Right cardiac atrium (tissue), 5 donors: ENCODE results near the gene RNF224. TPM values are rescaled to one million over a fixed set of nuclear protein-coding genes. Genes with fewer than 3 reads are reported as not detected.

Experiments
- ATAC-seq, 2 donors: fragments of 200-7000 bp; cut with Tn5 transposase; one replicate each; pipeline versions ENCODE4 v1.8.0 to v1.9.1; 2020; ENCODE audit warnings: moderate library complexity in 2 of 2, mild to moderate bottlenecking in 1 of 2
- DNase-seq, 3 donors: peaks; one replicate each; pipeline ENCODE4 v3.0.0-alpha.2; 2020
- H3K27ac ChIP-seq: one replicate; pipeline ENCODE4 v1.5.1; 2013; ENCODE audit warnings: mild to moderate bottlenecking, low read length, control low read depth, moderate library complexity
- H3K27me3 ChIP-seq: one replicate; pipeline ENCODE4 v1.6.1; 2013; ENCODE audit not compliant: control insufficient read depth, insufficient read depth
- H3K4me1 ChIP-seq: one replicate; pipeline ENCODE4 v1.6.1; 2013; ENCODE audit warnings: low read length; ENCODE audit not compliant: control insufficient read depth, insufficient read depth
- H3K4me3 ChIP-seq: one replicate; pipeline ENCODE4 v1.5.1; 2013; ENCODE audit warnings: low read length, control low read depth
- H3K9me3 ChIP-seq: one replicate; pipeline ENCODE4 v1.6.1; 2013; ENCODE audit warnings: low read length; ENCODE audit not compliant: control insufficient read depth
- WGBS: extraction: QIAGEN DNeasy Blood & Tissue Kit; methylation state at CpG from one replicate; pipeline ENCODE4 v1.1.7; 2013; 5-methylcytosine and 5-hydroxymethylcytosine counted together
- intact Hi-C, 4 donors: fragments of 100-400 bp; cut with DNase I; formaldehyde crosslinking; loops; one replicate each; pipeline versions ENCODE4 v1.11.0 to v1.14.0; 2022 to 2023
- polyA plus RNA-seq: library from polyadenylated mRNA; stranded (reverse); fragments of 200-250 nt; gene quantifications from one replicate; pipeline ENCODE4 v1.2.3, GENCODE V29; 2013
- total RNA-seq, 4 donors: library from RNA; stranded (reverse); fragmentation: NEBNext Ultra II Directional; extraction: Animal tissue kit (Norgen Biotek cat#: 25700); gene quantifications; one replicate each; pipeline ENCODE4 v1.2.1, GENCODE V29; 2021
- donor health status: healthy with polysubstance abuse.
- donor health status: DM: no; HTN: yes; CAD: no.
- donor health status: DM: no; HTN: no; CAD: no.
- donor health status: DM: no; HTN: yes; CAD: no; lungs with severe emphysema.
- donor health status: DM: yes; HTN: yes; CAD: no.

The RNF224 gene
- total and polyA plus RNA-seq, 5 donors: 0.09 TPM; not detected in 4

DNA sequence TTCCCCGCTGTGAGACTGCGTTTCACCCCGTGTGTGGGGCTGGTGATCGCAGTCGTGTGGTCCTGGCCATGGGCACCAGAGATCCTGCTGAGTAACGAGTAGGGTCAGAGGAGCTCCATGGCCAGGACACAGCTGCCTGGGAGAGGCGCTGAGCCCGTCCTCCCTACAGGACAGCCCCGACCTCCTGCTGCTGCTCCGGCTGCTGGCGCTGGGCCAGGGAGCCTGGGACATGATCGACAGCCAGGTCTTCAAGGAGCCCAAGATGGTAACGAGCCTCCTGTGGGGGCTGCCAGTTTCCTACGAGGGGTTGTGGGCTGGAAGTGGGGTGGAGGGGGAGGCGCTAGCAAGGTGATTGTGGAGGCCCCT, 38.8 kb downstream of the RNF224 start:
- ATAC-seq: no peak
- intact Hi-C loops: no loop called here
- Histone ChIP-seq H3K27ac (no peak overlapping the region), H3K9me3 (no peaks in the 10 kb centered on the region), H3K4me1 (peaks cover 10% of the 10 kb centered on the region), H3K27me3 (no peaks in the 10 kb centered on the region), H3K4me3 (no peak overlapping the region)
- WGBS: 74% methylated on average over 15 of the region's 15 CpGs
- peak in 1 of 3 donors; percentile 67 for DNase-seq

GRCh38 chr9:137266585-137267453, 39.5 kb downstream of the RNF224 start:
- WGBS: 95% methylated on average over 34 of the region's 34 CpGs
- H3K27ac ChIP-seq: no peak overlapping the region

DNA sequence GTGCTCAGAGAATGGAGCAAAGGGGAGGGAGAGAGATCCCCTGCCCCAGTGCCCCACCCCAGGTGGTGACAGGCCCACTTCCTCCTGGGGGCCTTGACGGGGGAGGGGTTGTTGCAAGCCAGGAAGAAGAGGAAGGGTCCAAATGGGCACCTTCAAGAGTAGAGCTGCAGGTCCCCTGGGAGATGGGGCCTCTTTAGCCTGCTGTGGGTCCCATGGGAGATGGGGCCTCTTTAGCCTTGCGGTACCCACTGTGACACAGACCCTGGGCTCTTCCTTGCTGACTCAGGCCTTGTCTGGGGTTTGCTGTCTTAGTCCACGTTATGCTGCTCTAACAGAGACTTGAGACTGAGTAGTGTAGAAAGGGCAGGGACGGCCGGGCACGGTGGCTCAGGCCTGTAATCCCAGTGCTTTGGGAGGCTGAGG, 40.6 kb downstream of the RNF224 start:
- Histone ChIP-seq H3K27me3 (no peaks in the 10 kb centered on the region), H3K4me1 (peaks cover 10% of the 10 kb centered on the region), H3K9me3 (no peaks in the 10 kb centered on the region), H3K4me3 (no peak overlapping the region), H3K27ac (no peak overlapping the region)
- 87% methylated on average over 6 of the region's 6 CpGs for WGBS
- DNase-seq (no peak), ATAC-seq (no peak)
- intact Hi-C loops: no loop called here

More at GRCh38 chr9:137266585-137267453, 39.5 kb downstream of the RNF224 start:
- peaks cover 10% of the 10 kb centered on the region for H3K4me1 ChIP-seq
- DNase-seq (no peak), ATAC-seq (no peak)
- no peak overlapping the region for H3K4me3 ChIP-seq
- intact Hi-C loops: no loop called here
- no peaks in the 10 kb centered on the region for H3K9me3 ChIP-seq
- no peaks in the 10 kb centered on the region for H3K27me3 ChIP-seq

DNA sequence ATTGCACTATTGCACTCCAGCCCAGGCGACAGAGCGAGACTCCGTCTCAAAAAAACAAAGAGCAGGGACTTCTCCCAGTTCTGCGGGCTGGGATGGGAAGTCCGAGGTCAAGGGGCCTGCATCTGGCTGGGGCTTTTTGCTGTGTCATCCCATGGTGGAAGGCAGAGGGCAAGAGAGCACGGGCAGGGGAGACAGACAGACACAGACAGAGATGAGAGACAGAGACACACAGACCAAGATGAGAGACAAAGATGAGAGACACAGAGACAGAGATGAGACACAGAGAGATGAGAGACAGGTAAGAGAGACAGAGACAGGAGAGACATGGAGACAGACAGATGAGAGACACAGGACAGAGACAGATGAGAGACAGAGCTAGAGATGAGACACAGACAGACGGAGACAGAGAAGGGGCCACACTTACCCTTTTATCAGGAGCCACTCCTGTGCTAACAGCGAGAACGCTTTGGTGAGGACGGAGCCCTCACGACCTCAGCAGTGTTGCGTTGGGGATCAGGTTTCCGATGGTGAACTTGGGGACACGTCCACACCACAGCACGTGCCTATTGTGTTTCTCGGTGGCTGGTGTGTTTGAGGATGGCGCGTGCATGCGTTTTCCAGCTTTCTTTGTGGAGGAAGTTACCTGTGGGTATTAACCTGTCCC, 41.4 kb downstream of the RNF224 start:
- ATAC-seq (peak in 1 of 2 donors; percentile 42), DNase-seq (peak in 1 of 3 donors; percentile 38)
- Histone ChIP-seq H3K4me3 (no peak overlapping the region), H3K4me1 (peaks cover 10% of the 10 kb centered on the region), H3K27me3 (no peaks in the 10 kb centered on the region), H3K27ac (peak overlapping the region; percentile 85), H3K9me3 (no peaks in the 10 kb centered on the region)
- 65% methylated on average over 19 of the region's 19 CpGs for WGBS
- intact Hi-C loops: no loop called here

GRCh38 chr9:137269231-137269772, 42.0 kb downstream of the RNF224 start:
- Histone ChIP-seq H3K9me3 (no peaks in the 10 kb centered on the region), H3K27ac (peak overlapping the region; percentile 92), H3K4me1 (peaks cover 10% of the 10 kb centered on the region), H3K27me3 (no peaks in the 10 kb centered on the region), H3K4me3 (no peak overlapping the region)
- ATAC-seq (peak; percentile 59 to 70), DNase-seq (peak; percentile 47 to 79 (median 76))
- WGBS: 39% methylated on average over 17 of the region's 17 CpGs
- intact Hi-C loops: no loop called here

- no peak for ATAC-seq
- 77% methylated on average over 32 of the region's 32 CpGs for WGBS
- intact Hi-C loops: no loop called here
- Histone ChIP-seq H3K4me1 (peaks cover 13% of the 10 kb centered on the region), H3K27ac (no peak overlapping the region), H3K27me3 (no peaks in the 10 kb centered on the region), H3K4me3 (no peak overlapping the region), H3K9me3 (no peaks in the 10 kb centered on the region)
- peak in 2 of 3 donors; percentile 20 to 66 for DNase-seq
Measured at GRCh38 chr9:137270929-137271695, 43.8 kb downstream of the RNF224 start.

DNA sequence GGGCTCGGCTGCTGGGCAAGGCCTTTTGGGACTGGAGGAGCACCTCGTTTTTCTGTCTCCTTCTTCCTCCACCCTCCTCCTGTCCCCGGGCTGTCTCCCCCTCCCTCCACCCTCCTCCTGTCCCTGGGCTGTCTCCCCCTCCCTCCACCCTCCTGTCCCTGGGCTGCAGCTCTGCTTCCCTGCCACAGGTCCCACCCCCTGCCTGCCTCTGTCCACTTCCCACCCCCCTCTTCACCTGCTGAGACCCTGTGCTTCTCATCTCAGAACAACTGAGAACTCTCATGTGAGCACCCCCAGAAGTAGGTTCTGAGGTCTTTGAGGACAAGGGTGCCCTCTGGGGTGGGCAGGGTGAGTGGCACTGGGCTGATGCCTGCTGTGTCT, 44.4 kb downstream of the RNF224 start:
- ATAC-seq: no peak
- H3K9me3 ChIP-seq: no peaks in the 10 kb centered on the region
- H3K27ac ChIP-seq: no peak overlapping the region
- WGBS: 27% methylated on average over 3 of the region's 3 CpGs
- intact Hi-C loops: no loop called here
- peaks cover 15% of the 10 kb centered on the region for H3K4me1 ChIP-seq
- DNase-seq: no peak
- H3K27me3 ChIP-seq: no peaks in the 10 kb centered on the region
- H3K4me3 ChIP-seq: no peak overlapping the region

DNA sequence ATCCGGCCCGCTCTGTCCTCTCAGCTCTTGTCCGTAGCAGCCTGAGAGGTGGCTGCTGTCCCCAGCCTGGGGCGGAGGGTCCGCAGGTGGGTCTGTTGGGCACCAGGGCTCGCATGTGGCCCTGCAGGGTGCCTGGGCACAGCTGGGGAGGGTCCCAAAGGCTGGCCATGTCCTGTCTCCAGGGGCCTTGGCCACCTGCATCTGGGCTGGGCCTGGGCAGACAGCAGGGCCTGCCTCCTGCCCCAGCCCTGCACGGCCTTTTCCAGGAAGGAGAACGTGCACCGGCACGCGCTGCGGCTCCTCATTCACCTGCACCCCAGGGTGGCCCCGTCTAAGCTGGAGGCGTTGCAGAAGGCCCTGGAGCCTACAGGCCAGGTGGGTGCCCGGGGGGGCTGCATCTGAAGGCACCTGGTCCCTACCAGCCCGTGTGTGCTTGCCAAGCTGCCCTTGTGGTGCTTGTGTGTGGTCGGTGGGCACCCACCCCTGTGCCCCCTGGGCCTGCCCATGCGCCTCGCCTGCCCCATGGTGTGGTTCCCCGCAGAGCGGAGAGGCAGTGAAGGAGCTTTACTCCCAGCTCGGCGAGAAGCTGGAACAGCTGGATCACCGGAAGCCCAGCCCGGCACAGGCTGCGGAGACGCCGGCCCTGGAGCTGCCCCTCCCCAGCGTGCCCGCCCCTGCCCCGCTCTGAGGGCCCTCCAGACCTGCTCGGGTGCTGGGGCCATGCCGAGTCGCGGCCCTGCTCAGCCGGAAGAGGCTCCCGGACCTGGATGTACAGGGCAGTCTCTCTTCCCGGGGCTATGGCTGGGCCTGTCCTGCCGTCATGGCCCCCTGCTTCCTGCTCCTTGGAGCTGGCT, 45.2 kb downstream of the RNF224 start:
- no peak overlapping the region for H3K4me3 ChIP-seq
- intact Hi-C loops: no loop called here

GRCh38 chr9:137273095-137273490, 45.8 kb downstream of the RNF224 start:
- Histone ChIP-seq H3K27me3 (no peaks in the 10 kb centered on the region), H3K27ac (no peak overlapping the region), H3K4me3 (no peak overlapping the region), H3K9me3 (no peaks in the 10 kb centered on the region), H3K4me1 (peaks cover 15% of the 10 kb centered on the region)
- intact Hi-C loops: no loop called here
- no peak for ATAC-seq
- WGBS: 80% methylated on average over 13 of the region's 13 CpGs
- DNase-seq: no peak

More for the DNA sequence above, 45.2 kb downstream of the RNF224 start:
- H3K27me3 ChIP-seq: no peaks in the 10 kb centered on the region
- peaks cover 15% of the 10 kb centered on the region for H3K4me1 ChIP-seq
- ATAC-seq (no peak), DNase-seq (peak in 2 of 3 donors; percentile 22 to 63)
- 93% methylated on average over 39 of the region's 39 CpGs for WGBS
- no peaks in the 10 kb centered on the region for H3K9me3 ChIP-seq
- no peak overlapping the region for H3K27ac ChIP-seq
